Adrenal gland (tissue), 5 donors: Measurements from ENCODE around the gene OSCAR.

ENCODE experiments used
- CTCF ChIP-seq, 6 experiments: fragments of 450-650 bp in 4 of 6; fragments of 200-600 bp in 2 of 6; sonication (generic) in 1 of 6; IDR thresholded peaks; 1 replicate in 5 of 6; 2 replicates in 1 of 6; pipeline versions ENCODE4 v1.5.1 to v1.8.0; 2016 to 2021; ENCODE audit warnings: antibody characterized with exemption in 6 of 6, mild to moderate bottlenecking in 2 of 6, moderate library complexity in 1 of 6
- POLR2A ChIP-seq, 2 donors: fragments of 450-650 bp; IDR thresholded peaks; one replicate each; pipeline ENCODE4 v1.6.1; 2017; ENCODE audit warnings: antibody characterized with exemption in 2 of 2, mild to moderate bottlenecking in 2 of 2, moderate library complexity in 1 of 2
- donor health status: DM: no; HTN: no; CAD: no.

GRCh38 chr19:54124393-54124792, 23.8 kb upstream of the OSCAR start:
- TF ChIP-seq CTCF (IDR thresholded peaks at IDR 0.05) (no peak), POLR2A (IDR thresholded peaks at IDR 0.05) (no peak)
